Trophoblast cell (in vitro differentiated cells and primary cell): ENCODE results near the gene ACRV1. TPM values are rescaled to one million over a fixed set of nuclear protein-coding genes. Genes with fewer than 3 reads are reported as not detected.

Experiments used
- DNase-seq, 2 donors: peaks; one replicate each; pipeline ENCODE4 v3.0.0-alpha.2; 2016
- H2AFZ ChIP-seq: 2 replicates; pipeline ENCODE4 v1.6.1; 2013; ENCODE audit warnings: low read length, moderate library complexity, mild to moderate bottlenecking; ENCODE audit not compliant: insufficient read depth, poor library complexity
- H2AK5ac ChIP-seq: 2 replicates; pipeline ENCODE4 v1.6.1; 2013; ENCODE audit warnings: mild to moderate bottlenecking, low read length
- H2BK120ac ChIP-seq: 2 replicates; pipeline ENCODE4 v1.6.1; 2013; ENCODE audit warnings: low read length, mild to moderate bottlenecking, moderate library complexity; ENCODE audit not compliant: insufficient read depth, poor library complexity
- H2BK12ac ChIP-seq: 2 replicates; pipeline ENCODE4 v1.6.1; 2013; ENCODE audit warnings: mild to moderate bottlenecking, low read length, moderate library complexity
- H2BK5ac ChIP-seq: 2 replicates; pipeline ENCODE4 v1.6.1; 2013; ENCODE audit warnings: low read length, low read depth, moderate library complexity, mild to moderate bottlenecking; ENCODE audit not compliant: poor library complexity
- H3K14ac ChIP-seq: 2 replicates; pipeline ENCODE4 v1.6.1; 2013; ENCODE audit warnings: mild to moderate bottlenecking, low read length
- H3K18ac ChIP-seq: 2 replicates; pipeline ENCODE4 v1.6.1; 2013; ENCODE audit warnings: mild to moderate bottlenecking, low read length
- H3K23ac ChIP-seq: 2 replicates; pipeline ENCODE4 v1.6.1; 2013; ENCODE audit warnings: low read length
- H3K27ac ChIP-seq: 2 replicates; pipeline ENCODE4 v1.5.1; 2013; ENCODE audit warnings: low read depth, mild to moderate bottlenecking, inconsistent platforms, low read length, moderate library complexity
- H3K27me3 ChIP-seq: 2 replicates; pipeline ENCODE4 v1.6.1; 2013; ENCODE audit warnings: inconsistent platforms, mild to moderate bottlenecking, low read length, moderate library complexity; ENCODE audit not compliant: insufficient read depth
- H3K36me3 ChIP-seq, 2 experiments: 1 replicate in 1 of 2; 2 replicates in 1 of 2; pipeline ENCODE4 v1.6.1; 2013; ENCODE audit warnings: low read length in 2 of 2, mild to moderate bottlenecking in 2 of 2, moderate library complexity in 1 of 2; ENCODE audit not compliant: insufficient read depth in 2 of 2, control insufficient read depth in 1 of 2
- H3K4ac ChIP-seq: 2 replicates; pipeline ENCODE4 v1.6.1; 2013; ENCODE audit warnings: low read depth, mild to moderate bottlenecking, low read length, moderate library complexity
- H3K4me1 ChIP-seq, 2 experiments: 1 replicate in 1 of 2; 2 replicates in 1 of 2; pipeline ENCODE4 v1.6.1; 2013; ENCODE audit warnings: low read length in 2 of 2, mild to moderate bottlenecking in 2 of 2, moderate library complexity in 1 of 2; ENCODE audit not compliant: insufficient read depth in 2 of 2, control insufficient read depth in 1 of 2
- H3K4me2 ChIP-seq: 2 replicates; pipeline ENCODE4 v1.6.1; 2013; ENCODE audit warnings: inconsistent platforms, mild to moderate bottlenecking, low read length, moderate library complexity
- H3K4me3 ChIP-seq: 2 replicates; pipeline ENCODE4 v1.5.1; 2013; ENCODE audit warnings: mild to moderate bottlenecking, low read depth, low read length, inconsistent platforms
- H3K79me1 ChIP-seq: one replicate; pipeline ENCODE4 v1.6.1; 2013; ENCODE audit warnings: low read length
- H3K79me2 ChIP-seq: 2 replicates; pipeline ENCODE4 v1.6.1; 2013; ENCODE audit warnings: low read length, mild to moderate bottlenecking; ENCODE audit not compliant: control insufficient read depth, insufficient read depth, poor library complexity
- H3K9ac ChIP-seq: 2 replicates; pipeline ENCODE4 v1.6.1; 2013; ENCODE audit warnings: mild to moderate bottlenecking, low read length
- H3K9me3 ChIP-seq: 2 replicates; pipeline ENCODE4 v1.6.1; 2013; ENCODE audit warnings: low read depth, mild to moderate bottlenecking, control low read depth, inconsistent platforms, low read length; ENCODE audit not compliant: insufficient read depth
- H4K12ac ChIP-seq: 2 replicates; pipeline ENCODE4 v1.6.1; 2013; ENCODE audit warnings: low read depth, mild to moderate bottlenecking, low read length, moderate library complexity
- H4K8ac ChIP-seq: 2 replicates; pipeline ENCODE4 v1.6.1; 2013; ENCODE audit warnings: low read depth, mild to moderate bottlenecking, low read length, moderate library complexity
- H4K91ac ChIP-seq: one replicate; pipeline ENCODE4 v1.6.1; 2013; ENCODE audit warnings: low read depth, mild to moderate bottlenecking, low read length, moderate library complexity
- WGBS: extraction: QIAGEN DNeasy Blood & Tissue Kit; methylation state at CpG from one replicate; pipeline ENCODE4 v1.1.7; 2013; ENCODE audit warnings: missing lambda C conversion rate; ENCODE audit not compliant: insufficient read length, insufficient coverage; ENCODE audit errors: extremely low coverage; 5-methylcytosine and 5-hydroxymethylcytosine counted together
- polyA plus RNA-seq: library from polyadenylated mRNA; stranded (reverse); fragments of 200-250 nt; gene quantifications from 2 replicates; pipeline ENCODE4 v1.2.3, GENCODE V29; 2013

Gene ACRV1
- 0.24 and 0.30 TPM in 2 replicates for polyA plus RNA-seq

- peaks cover 2 to 9% of the 10 kb centered on the region in 2 experiments for H3K4me1 ChIP-seq
- DNase-seq, result no peak
- H3K79me2 ChIP-seq, result no peaks in the 10 kb centered on the region
- H2BK12ac ChIP-seq, result no peak within 1 kb of the TSS
- no peak within 1 kb of the TSS for H4K12ac ChIP-seq
- no peak within 1 kb of the TSS for H3K23ac ChIP-seq
- H3K14ac ChIP-seq, result no peak within 1 kb of the TSS
- H3K79me1 ChIP-seq, result no peaks in the 10 kb centered on the region
- H2BK120ac ChIP-seq, result no peak within 1 kb of the TSS
- no peak within 1 kb of the TSS for H3K9ac ChIP-seq
- H4K8ac ChIP-seq, result no peak within 1 kb of the TSS
- WGBS, result no CpG with 5 or more reads among the region's 1 CpG
- H2AFZ ChIP-seq, result no peak within 1 kb of the TSS
- no peaks in the 10 kb centered on the region for H3K27me3 ChIP-seq
- H2BK5ac ChIP-seq, result no peak within 1 kb of the TSS
- no peak within 1 kb of the TSS for H4K91ac ChIP-seq
- H3K9me3 ChIP-seq, result no peaks in the 10 kb centered on the region
- H3K27ac ChIP-seq, result no peak within 1 kb of the TSS
- H3K4me3 ChIP-seq, result no peak within 1 kb of the TSS
- no peak within 1 kb of the TSS for H2AK5ac ChIP-seq
- H3K18ac ChIP-seq, result no peak within 1 kb of the TSS
- no peak within 1 kb of the TSS for H3K4me2 ChIP-seq
- no peak within 1 kb of the TSS for H3K4ac ChIP-seq
- H3K36me3 ChIP-seq, result peaks cover 7 to 8% of the 10 kb centered on the region in 2 experiments
These were observed at the start of gene ACRV1 for GRCh38 chr11:125680747-125681146. ACRV1 (minus strand) TSS chr11:125680847; CDS start chr11:125680780, 67 bp downstream.

GRCh38 chr11:125728969-125729368 is 48.3 kb upstream of the ACRV1 start:
- H3K4me3 ChIP-seq, result no peak overlapping the region
- no peak overlapping the region for H2AK5ac ChIP-seq
- no peak overlapping the region for H3K18ac ChIP-seq
- WGBS, result no CpG with 5 or more reads among the region's 3 CpGs
- no peaks in the 10 kb centered on the region for H3K79me1 ChIP-seq
- no peak overlapping the region for H4K8ac ChIP-seq
- H3K79me2 ChIP-seq, result no peaks in the 10 kb centered on the region
- H3K14ac ChIP-seq, result no peak overlapping the region
- H2BK5ac ChIP-seq, result no peak overlapping the region
- no peak overlapping the region for H3K4me2 ChIP-seq
- H2BK120ac ChIP-seq, result no peak overlapping the region
- H2BK12ac ChIP-seq, result no peak overlapping the region
- H3K36me3 ChIP-seq, result no peaks in the 10 kb centered on the region
- H3K9ac ChIP-seq, result no peak overlapping the region
- H2AFZ ChIP-seq, result no peak overlapping the region
- no peak overlapping the region for H4K12ac ChIP-seq
- H3K4me1 ChIP-seq, result no peaks in the 10 kb centered on the region
- H4K91ac ChIP-seq, result no peak overlapping the region
- DNase-seq, result no peak
- H3K4ac ChIP-seq, result no peak overlapping the region
- H3K27ac ChIP-seq, result no peak overlapping the region
- no peak overlapping the region for H3K23ac ChIP-seq
- H3K9me3 ChIP-seq, result no peaks in the 10 kb centered on the region
- H3K27me3 ChIP-seq, result no peaks in the 10 kb centered on the region

- H3K4me1 ChIP-seq, result no peaks in the 10 kb centered on the region
- no peak overlapping the region for H4K91ac ChIP-seq
- no peak overlapping the region for H3K4ac ChIP-seq
- no peaks in the 10 kb centered on the region for H3K9me3 ChIP-seq
- no peak overlapping the region for H2BK12ac ChIP-seq
- no peak overlapping the region for H3K18ac ChIP-seq
- no peak overlapping the region for H3K9ac ChIP-seq
- no peak overlapping the region for H2BK120ac ChIP-seq
- no peaks in the 10 kb centered on the region for H3K36me3 ChIP-seq
- H3K23ac ChIP-seq, result no peak overlapping the region
- no peak overlapping the region for H2BK5ac ChIP-seq
- no peak overlapping the region for H3K14ac ChIP-seq
- no peaks in the 10 kb centered on the region for H3K79me1 ChIP-seq
- no peak overlapping the region for H4K12ac ChIP-seq
- WGBS, result no CpG with 5 or more reads among the region's 1 CpG
- no peak overlapping the region for H3K27ac ChIP-seq
- H3K79me2 ChIP-seq, result no peaks in the 10 kb centered on the region
- H3K4me3 ChIP-seq, result no peak overlapping the region
- no peak overlapping the region for H4K8ac ChIP-seq
- no peak overlapping the region for H3K4me2 ChIP-seq
- no peak overlapping the region for H2AK5ac ChIP-seq
- DNase-seq, result no peak
- H3K27me3 ChIP-seq, result no peaks in the 10 kb centered on the region
- no peak overlapping the region for H2AFZ ChIP-seq
These were observed 43.5 kb upstream of the ACRV1 start for GRCh38 chr11:125724125-125724524.

GRCh38 chr11:125720781-125721180 is 40.1 kb upstream of the ACRV1 start:
- H3K4me2 ChIP-seq, result no peak overlapping the region
- no peaks in the 10 kb centered on the region for H3K79me1 ChIP-seq
- no peaks in the 10 kb centered on the region for H3K79me2 ChIP-seq
- no peak overlapping the region for H2AK5ac ChIP-seq
- H2BK12ac ChIP-seq, result no peak overlapping the region
- H3K4ac ChIP-seq, result no peak overlapping the region
- no CpG with 5 or more reads among the region's 6 CpGs for WGBS
- no peak overlapping the region for H3K4me3 ChIP-seq
- no peaks in the 10 kb centered on the region for H3K4me1 ChIP-seq
- no peak overlapping the region for H2AFZ ChIP-seq
- no peak overlapping the region for H4K12ac ChIP-seq
- no peak overlapping the region for H3K23ac ChIP-seq
- H3K14ac ChIP-seq, result no peak overlapping the region
- H3K18ac ChIP-seq, result no peak overlapping the region
- no peaks in the 10 kb centered on the region for H3K27me3 ChIP-seq
- no peak overlapping the region for H2BK120ac ChIP-seq
- H4K8ac ChIP-seq, result no peak overlapping the region
- H4K91ac ChIP-seq, result no peak overlapping the region
- no peak overlapping the region for H2BK5ac ChIP-seq
- H3K9me3 ChIP-seq, result no peaks in the 10 kb centered on the region
- no peaks in the 10 kb centered on the region for H3K36me3 ChIP-seq
- no peak overlapping the region for H3K27ac ChIP-seq
- H3K9ac ChIP-seq, result no peak overlapping the region
- no peak for DNase-seq
